Fibroblast of skin of back (primary cell): Measurements from ENCODE around the gene CCR6.

Experiments used
- DNase-seq: peaks from one replicate; pipeline ENCODE4 v3.0.0-alpha.2; 2013

CCR6 gene

DNA sequence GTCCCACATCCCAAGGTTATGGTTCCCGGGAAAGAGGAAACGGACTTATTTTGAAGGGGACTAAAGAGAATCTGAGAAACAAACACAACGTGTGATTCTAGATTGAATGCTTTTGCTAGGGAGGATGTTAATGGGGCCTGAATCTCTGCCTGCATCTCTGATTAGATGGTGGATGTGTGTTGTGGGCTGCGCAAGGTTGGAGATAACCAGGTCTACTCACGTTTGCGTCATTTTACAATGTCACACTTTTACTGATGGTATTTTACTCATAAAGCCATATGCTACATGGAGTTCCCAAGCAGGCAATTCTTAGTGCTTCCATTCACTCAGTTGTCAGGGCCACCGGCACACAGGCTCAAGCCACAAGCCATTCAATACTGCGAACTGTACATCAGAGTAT lies 23.2 kb upstream of the CCR6 start:
- no peak for DNase-seq

DNA sequence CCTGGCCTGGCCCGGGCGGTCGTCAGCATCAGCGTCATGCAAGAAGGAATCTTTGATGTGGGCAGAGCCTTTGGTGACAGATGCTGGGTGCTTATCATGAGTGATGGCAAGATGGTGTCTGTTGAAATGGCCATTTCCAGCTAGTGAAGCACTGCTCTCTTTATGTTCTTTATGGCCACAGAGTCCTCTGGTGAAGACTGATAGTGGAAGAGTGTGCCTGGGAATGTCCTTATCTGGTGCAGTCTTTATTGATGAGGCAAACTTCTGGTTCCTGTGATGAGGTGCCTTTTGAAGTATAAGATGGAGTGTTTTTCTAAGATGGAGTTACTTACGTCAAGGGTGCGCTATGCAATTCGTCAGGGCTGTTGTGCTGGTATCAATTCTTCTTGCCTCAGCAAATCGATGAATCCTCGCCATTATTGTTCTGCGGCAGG lies 22.6 kb upstream of the CCR6 start:
- no peak for DNase-seq

DNA sequence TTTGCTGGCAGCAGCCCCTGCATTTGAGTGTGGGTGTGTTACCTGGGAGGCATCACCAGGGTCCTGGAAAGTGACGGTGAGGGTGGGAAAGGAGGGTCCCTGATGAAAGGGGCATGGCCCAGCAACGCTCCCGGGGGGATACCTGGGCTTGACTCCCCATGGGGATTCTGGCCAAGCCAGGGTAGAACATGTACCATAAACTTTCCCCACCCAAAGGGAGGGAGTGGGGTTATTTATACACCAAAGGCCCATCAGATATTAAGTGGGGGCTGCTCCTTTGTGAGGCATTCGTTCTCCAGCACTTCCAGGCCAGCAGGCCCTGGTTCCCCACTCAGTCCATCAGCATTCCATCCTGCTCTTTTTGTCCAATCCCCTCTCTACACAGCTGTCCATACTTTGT lies 20.6 kb upstream of the CCR6 start:
- DNase-seq: no peak

DNA sequence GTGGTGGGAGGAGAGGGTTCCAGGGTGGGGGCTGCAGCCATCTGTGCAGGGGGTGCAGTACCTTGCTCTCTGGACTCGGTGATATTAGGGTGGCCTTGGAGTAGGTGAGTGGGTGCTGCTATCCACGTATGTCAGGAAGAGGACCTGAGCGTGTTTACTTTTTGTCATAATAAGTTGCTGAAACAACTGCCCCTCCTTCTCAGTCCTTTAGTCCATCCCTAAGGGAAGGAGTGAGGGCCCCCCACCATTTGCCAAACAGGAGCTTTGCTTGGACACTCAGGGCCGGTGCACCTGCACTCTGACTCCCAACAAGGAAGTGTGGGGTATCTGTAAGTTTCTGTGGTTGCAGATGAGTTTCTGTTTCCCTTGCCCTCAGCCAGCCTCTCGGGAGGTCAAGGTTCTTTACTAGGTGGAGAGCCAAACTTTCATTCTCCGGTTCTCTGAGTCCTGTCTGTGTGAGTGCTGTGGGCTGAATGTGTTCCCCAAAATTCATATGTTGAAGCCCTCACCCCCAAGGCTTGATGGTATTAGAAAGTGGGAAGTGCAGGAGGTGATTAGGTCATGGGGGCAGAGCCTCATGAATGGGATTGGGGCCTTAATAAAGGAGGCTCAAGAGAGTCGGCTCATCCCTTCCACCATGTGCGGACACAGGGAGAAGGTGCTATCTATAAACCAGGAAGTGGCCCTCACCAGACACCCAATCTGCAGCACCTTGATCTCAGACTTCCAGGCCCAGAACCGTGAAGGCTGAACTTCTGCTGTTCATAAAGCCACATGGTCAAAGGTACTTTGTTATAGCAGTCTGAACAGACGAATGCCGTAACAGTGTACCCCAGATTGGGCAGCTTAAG lies 19.6 kb upstream of the CCR6 start:
- no peak for DNase-seq

DNA sequence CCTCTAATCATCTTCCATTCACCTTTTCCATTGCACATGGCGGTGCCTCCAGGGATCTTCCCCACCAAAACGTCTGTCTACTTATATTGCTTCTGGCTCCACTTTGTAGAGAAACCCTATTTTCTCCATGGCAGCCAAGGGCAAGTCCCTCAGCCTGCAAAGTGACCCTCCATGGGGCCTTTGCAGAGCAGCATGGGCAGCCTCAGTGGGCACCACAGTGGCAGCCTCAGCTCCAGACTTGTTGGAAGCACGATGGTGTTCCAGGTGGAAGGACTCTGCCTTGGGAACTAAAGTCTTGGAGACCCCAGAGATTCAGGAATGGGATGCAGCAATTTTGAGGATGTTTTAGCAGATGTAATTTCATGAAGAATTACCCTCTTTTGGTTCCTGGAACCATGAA lies 18.5 kb upstream of the CCR6 start:
- DNase-seq: no peak

DNA sequence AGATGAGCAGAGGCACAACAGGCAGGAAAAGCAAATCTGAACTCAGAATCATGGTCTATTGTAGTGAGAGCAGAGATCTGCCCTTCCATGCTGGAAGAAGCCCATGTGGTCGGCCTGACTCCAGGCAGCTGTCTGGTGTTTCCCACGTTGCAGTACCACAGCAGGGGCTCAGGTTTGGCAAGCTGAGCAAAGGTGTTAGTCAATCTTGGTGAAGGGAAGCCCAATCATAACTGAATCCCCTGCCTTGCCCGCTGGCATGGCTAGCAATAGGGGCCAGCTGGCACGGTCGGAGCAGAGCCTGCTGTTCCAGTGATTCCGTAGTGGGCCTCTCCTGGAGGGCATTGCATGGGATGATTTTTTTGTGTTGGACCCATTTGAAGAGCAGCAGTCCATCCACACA lies 17.8 kb upstream of the CCR6 start:
- DNase-seq: no peak

DNA sequence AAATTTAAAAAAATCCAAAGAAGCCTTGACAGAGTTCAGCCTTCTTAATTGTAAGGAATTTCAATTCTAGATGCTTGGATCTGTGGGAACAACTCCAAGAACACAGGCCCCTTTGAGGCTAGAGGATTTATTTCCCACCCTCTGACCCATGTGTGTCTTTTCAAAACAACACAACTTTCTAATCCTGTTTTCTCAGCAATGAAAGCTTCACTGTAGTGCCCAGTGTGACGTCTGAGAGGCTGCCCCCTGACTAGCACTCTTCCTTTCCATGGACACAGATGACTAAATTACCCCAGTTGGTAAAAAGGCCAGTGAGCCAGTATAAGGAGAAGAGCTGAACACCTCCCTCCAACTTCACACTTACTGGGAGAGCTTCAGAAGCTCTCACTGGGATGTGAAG lies 16.5 kb upstream of the CCR6 start:
- no peak for DNase-seq

DNA sequence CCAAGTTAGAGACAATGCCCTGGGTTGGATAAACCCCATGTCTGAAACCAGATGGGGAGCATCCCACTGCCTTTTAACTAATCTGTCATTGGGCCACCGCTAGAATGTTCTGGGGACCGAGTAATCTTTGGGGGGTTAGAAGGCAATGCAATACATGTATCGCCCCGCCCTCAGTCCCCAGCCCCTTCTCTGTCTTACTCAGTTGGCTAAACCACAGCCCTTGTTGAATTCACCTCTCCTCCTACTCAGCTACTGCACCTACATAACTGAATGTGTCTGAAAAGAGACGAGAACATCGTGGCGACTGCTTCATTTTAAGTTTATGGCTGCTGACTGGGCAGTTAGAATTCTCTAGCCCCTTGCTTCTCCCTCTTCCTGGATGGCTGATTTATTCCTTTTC lies 15.1 kb upstream of the CCR6 start:
- DNase-seq: no peak

DNA sequence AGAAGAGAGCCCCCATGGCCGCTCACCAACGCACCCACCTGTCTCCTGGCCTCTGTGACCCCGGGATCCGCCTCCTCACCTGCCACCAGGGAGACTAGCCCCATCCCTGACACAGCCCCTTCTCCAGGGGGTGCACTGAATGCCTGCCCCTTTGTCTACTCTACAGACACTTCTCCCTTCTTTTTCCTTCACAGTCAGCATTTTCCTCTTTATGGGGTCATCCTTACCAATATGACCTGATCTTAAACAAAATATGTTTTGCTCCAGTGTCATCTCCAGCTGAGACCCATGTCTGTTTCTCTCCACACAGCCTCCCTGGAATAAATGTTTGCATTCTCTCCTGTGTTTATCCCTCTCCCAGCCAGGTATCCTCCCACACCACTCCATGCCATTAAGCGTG lies 14.6 kb upstream of the CCR6 start:
- DNase-seq: no peak

DNA sequence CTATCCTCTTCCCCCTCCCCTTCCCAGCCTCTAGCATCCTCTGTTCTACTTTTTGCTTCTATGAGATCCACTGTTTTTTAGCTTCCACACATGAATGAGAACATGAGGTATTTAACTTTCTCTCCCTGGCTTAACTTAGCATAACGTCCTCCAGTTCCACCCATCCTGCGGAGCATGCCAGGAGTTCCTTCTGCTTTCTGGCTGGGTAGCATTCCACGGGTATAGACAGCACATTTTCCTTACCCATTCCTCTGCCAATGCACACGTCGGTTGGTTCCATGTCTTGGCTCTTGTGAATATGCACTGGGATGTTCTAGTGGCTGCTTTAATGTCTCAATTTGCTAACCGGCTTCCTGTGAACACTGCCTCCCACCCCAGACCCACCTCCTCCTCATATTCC lies 13.2 kb upstream of the CCR6 start:
- DNase-seq: no peak

DNA sequence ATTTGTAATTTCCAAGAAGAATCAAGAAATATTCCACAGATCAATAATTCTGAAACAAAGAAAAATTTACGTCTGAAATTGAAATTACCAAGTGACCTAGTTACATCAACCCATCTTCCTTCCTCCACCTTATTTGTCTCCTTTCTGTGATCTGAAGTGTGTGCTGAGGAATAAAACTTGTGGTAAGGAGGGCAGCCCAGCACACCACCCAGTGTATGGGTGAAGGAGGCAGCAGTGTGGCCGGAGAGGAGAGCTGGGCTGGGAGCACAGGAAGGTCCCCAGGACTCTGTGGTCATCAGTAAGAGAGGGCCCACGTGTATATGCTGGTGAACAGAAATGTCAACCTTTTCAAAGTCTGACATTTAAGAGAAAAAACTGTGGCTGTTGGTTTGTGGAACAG lies 11.3 kb upstream of the CCR6 start:
- no peak for DNase-seq

DNA sequence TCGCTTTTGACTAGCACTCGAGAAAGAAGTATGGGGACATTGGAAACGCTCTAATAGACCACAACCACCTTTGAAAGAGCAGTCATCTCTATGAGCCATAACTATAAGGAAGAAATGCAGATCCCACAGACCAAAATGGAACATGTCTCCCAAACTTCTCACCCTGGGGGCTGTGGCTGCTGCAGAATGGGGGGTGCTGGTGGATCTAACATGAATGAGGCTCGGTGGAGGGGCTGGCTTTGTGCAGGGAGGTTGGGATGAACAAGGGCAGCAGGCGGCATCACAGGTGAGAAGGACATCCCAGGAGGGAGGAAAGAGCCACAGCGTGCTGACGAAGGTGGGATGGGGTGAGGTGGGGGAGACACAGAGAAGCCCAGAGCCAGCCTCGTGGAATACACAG lies 10.5 kb upstream of the CCR6 start:
- no peak for DNase-seq

DNA sequence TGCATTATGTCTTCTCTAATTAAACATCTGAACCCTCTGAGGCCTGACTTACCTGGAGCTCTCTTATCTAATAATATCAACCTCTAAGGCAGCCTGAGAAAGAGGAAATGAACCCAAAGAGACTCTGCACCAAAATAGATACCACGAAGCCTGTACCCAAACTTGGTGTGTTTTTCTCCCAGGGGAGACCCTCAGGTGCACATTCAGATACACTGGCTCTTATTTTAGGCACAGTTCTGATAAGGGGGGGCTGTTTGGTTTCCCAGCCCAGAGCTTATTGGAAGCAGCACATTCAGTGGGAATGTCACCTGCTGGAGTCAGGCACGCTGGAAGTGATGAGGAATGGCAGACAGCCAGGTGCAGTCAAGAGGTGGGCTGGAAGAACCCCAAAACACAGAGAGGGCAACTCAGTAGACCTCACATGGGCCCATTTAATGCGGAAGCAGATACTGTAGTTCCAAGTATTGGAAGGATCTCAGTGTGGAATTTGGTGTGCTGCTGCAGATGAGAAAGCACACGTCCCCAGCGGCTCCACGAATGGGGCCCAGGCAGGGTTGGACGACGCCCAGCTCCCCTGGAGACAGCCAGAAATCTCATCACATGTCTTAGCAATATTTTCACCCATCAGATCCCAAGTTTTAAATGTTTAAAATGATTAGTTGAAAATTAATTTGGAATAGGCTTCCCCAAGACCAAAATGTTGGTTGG lies 9.7 kb upstream of the CCR6 start:
- no peak for DNase-seq

DNA sequence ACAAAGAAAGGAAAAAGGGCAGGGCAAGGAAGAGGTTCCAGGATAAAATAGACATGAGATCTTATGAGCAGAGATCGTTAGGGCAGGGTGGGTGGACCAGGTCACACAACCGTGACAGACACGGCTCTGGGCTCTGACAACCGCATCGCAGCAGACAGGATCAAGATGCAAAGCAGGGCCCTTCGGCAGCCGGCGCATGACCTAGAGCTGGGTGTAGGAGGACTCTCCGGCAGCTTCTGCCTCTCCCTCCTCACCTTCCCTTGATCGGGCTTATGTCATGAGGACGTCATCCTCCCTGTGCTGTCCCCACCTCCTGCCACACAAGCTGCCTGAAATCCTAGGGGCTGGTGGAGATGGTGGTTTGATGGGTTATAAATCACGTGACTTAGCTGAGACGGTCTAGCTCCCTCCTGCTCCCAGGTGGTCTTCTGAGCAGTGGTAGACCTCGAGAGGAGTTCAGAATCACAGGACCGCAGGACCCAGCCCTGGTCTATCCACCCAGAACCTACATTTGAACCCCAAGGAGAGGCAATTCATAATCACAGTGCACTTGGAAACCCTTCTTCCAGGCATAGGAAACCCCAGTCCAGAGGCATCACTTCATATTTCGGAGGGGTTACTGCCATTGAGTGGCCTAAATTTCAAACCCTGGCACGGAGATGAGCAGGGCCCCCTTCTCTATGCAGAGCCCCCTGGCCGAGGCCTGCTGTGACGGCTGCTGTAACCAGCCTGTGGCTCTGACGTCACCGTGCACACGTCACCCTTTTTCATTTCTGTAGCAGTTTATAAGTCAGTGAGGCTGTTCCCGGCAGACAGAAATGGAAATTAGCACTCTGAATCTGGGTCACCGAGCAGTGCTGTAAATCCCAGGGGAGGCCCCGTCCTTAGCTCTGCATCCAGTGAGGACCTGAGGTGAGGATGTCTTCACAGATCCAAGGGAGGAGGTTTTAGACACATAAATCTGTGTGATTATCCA lies 8.7 kb upstream of the CCR6 start:
- DNase-seq: no peak

DNA sequence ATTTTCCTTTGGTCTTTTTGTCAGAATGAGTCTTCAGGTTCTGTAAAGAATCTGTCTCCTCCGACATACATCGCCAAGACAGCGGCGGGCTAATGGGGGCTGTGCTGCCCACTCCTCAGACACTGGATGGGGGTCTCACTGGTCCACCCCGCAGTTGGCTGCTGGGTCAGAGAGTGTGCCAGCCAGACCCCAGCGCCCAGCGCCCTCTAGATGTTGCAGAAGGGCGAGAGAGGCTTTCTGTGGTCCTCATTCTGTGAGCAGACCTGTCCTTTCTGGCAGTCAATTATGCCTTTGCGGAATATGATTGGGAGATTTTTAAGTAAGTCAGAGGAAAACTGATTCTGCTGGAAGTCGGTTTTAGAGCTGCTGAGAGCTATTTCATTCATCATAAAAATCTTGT lies 7.8 kb upstream of the CCR6 start:
- DNase-seq: no peak

DNA sequence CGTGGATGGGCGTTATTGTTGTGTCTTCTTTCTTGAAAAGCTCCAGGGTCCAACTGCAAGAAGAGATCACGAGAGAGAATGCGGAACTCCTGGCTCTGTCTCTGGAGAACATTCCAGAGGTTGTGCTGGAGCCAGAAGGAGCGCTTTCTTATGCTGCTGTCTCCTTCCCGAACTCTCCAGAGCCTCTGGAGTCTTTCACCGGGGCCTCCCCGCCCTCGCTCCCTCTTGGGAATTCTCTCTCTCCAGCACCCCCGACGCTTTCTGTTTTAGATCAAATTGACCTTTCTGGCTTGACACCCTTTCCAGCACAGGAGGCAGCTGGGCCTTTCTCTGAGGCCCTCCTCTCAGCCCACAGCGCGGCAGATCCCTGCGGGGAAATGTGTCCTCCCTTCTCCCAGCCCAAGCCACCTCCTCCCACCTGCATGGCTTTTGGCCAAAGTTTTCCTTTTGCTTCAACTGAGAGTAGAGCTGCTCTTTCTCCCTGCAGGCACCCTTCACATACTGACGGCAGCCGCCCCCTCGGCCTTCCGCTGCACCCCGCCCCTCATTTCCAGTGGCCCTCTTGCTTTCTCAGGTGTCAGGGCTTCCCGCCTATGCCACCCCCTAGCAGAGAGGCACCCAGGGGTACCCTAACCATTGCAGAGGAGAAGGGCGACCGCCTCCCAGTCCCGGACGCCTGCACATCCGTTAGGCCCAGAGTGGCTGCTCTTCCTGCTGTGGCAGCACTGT lies 6.6 kb upstream of the CCR6 start:
- no peak for DNase-seq

DNA sequence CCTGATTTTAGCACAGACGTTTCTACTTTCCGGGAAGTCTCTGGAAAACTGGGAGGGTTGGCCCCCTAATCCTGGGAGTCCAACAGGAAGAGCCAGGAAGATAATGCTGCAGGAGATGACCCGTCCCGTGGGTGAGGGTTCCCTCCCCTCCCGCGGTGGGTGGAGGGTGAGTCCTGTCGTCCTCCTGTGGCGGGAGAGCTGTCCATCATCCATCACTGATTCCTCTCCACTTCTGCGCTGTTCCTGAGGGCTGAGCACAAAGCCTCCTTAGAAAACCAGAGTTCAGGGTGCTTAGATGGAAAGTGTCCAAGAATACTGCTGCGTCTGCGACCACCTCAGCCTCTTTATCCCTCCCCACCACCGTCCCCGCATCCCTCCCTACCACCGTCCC lies 6.1 kb upstream of the CCR6 start:
- no peak for DNase-seq

DNA sequence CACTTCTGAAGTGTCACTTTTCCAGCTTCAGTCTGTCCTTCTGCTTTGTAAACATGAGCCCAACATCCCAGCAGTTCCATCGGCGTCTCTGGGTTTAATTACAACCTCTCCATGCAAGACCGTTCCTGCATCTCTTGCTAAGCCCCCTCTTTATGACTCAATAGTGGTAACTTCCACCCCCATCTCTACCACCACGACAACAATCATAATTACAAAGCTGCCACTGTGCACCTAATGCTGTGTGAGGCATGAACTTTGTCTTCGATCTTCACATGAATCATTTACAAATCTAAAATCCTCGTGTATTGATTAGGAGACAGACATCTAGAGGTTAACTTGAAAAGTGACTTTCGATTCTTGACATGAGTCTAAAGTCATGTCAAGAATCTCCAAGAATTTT lies 4.9 kb upstream of the CCR6 start:
- no peak for DNase-seq

DNA sequence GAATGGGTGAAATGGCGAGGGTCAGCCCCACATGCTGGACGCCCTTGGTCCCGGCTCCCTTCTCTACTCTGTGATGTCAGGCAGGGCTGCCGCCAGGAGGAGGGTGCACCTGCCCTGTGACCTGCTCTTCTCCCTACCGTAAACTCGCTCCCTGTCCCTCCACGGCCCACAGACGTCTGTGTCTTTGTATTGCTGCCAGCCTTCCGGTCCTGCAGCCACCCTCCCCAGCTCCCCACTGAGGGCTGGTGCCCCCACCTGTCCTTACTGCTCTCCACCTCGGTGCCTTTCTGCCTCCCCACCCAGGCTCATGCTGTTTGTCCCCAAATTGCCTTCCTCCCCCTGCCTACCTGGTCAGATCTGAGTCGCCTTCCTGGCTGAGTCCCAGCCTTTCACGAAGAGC lies 4.1 kb upstream of the CCR6 start:
- no peak for DNase-seq

DNA sequence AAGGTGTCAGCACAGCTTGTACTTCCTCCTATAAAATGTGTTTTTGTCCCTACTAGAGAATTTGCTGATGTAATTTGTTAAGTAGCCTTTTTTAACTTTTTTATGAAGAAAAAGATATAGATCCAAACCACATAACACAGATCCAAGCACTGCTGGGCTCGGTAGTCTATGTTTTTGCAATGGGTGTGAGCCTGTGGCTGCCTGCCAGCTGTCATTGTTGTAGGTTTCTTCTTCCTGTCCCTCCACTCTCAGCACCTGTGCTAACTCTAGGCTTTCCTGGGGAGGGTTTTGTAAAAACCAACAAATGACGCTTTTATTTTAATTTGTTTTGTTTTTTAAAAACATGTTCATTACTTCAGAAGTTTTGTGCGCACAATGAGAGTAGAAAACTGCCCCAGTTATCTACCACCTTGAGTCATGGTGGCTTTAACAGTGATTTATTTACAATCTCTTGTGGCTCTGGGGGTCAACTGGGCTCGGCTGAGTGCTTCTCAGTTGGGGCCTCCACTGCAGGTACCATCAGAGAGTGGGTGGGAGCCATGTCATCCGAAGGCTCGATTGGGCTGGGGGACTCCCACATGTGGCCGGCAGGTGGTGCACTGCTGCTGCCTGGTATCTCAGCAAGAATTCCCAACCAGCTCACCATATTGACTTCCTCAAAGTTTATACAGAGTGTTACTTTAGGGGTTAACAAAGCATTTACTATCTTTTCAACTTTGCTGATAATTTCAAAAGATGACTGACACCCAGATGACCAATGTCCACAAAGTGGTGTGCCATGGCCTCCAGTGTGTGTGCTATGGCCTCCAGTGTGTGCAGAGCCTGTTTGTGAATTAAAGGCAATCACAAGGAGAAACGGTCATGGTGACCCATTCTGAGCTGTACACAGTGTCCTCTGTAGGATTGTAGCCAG lies 3.0 kb upstream of the CCR6 start:
- DNase-seq: no peak

DNA sequence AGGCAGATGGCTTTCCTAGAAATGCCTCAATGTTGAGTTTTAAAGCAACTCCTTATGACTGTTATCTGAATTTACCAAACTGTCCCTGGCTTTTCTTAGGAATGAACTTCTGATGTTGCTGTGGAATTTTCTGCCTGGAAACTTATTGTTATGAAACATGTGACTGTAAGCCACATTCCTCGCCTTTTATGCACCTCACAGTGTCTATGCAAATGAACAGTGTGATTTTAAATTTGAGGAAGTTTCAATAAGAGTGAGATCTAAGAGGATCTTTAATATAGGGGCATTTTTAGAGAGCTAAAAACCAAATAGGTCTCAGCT lies 2.4 kb upstream of the CCR6 start:
- no peak for DNase-seq
